NK-92 (cell line): ENCODE data around the gene IL18.
"Not testable (repeated sequence)": the region's sequence is repeated elsewhere in the genome, so short reads cannot be mapped to it uniquely, and the experiment has no call there.

Experiments used
- DNase-seq: peaks from one replicate; lab custom pipeline; 2025; ENCODE audit not compliant: unreplicated experiment; lab: John Stamatoyannopoulos, UW

Gene IL18

GRCh38 chr11:112163875-112164685, at the start of gene IL18:
Gene IL18 (minus strand): TSS chr11:112164094. CDS start chr11:112155053, 9,041 bp downstream.
- DNase-seq = no peak

- DNase-seq = no peak
These were observed 48.8 kb upstream of the IL18 start for GRCh38 chr11:112212710-112213109.

GRCh38 chr11:112212290-112212689, 48.4 kb upstream of the IL18 start:
- no peak for DNase-seq

GRCh38 chr11:112211536-112211935, 47.6 kb upstream of the IL18 start:
- no peak for DNase-seq

- DNase-seq = no peak
These were observed 47.0 kb upstream of the IL18 start for GRCh38 chr11:112210890-112211289.

- no peak for DNase-seq
These were observed 42.2 kb upstream of the IL18 start for GRCh38 chr11:112206071-112206470.

GRCh38 chr11:112200252-112200651, 36.4 kb upstream of the IL18 start:
- DNase-seq = no peak

- DNase-seq = not testable (repeated sequence)
These were observed 35.2 kb upstream of the IL18 start for GRCh38 chr11:112199101-112199500.

- no peak for DNase-seq
These were observed 32.7 kb upstream of the IL18 start for GRCh38 chr11:112196519-112197087.

- DNase-seq = no peak
These were observed 32.1 kb upstream of the IL18 start for GRCh38 chr11:112195951-112196351.

GRCh38 chr11:112195113-112195512, 31.2 kb upstream of the IL18 start:
- DNase-seq = not testable (repeated sequence)

GRCh38 chr11:112186304-112186703, 22.4 kb upstream of the IL18 start:
- no peak for DNase-seq

GRCh38 chr11:112185883-112186282, 22.0 kb upstream of the IL18 start:
- DNase-seq = no peak

- DNase-seq = no peak
These were observed 19.0 kb upstream of the IL18 start for GRCh38 chr11:112182867-112183266.

GRCh38 chr11:112179601-112180000, 15.7 kb upstream of the IL18 start:
- no peak for DNase-seq

- DNase-seq = no peak
These were observed 15.0 kb upstream of the IL18 start for GRCh38 chr11:112178936-112179335.

- DNase-seq = no peak
These were observed 14.5 kb upstream of the IL18 start for GRCh38 chr11:112178428-112178827.

GRCh38 chr11:112177589-112177988, 13.7 kb upstream of the IL18 start:
- no peak for DNase-seq

GRCh38 chr11:112176077-112176476, 12.2 kb upstream of the IL18 start:
- DNase-seq = no peak

- no peak for DNase-seq
These were observed 11.7 kb upstream of the IL18 start for GRCh38 chr11:112175599-112175952.

GRCh38 chr11:112174789-112175598, 11.1 kb upstream of the IL18 start, which contains the start of gene BCO2:
Gene BCO2 (plus strand): TSS chr11:112175512. CDS start chr11:112175602, 90 bp downstream.
- no peak for DNase-seq

GRCh38 chr11:112173152-112173551, 9.3 kb upstream of the IL18 start:
- no peak for DNase-seq
